Activated CD4-positive, alpha-beta T cell treated with anti-CD3 and anti-CD28 coated beads, Interleukin-2, amount 50 U/mL, for 24 hours (primary cell): Measurements from ENCODE around the gene NFILZ.
A peak's percentile ranks its signal among the peaks of the same experiment; 100 is the strongest.

ENCODE experiments used
- DNase-seq, 2 donors: peaks; one replicate each; pipeline ENCODE4 v3.0.0-alpha.2; 2020; ENCODE audit warnings: low read depth in 1 of 2, low spot score in 1 of 2

The NFILZ gene

DNA sequence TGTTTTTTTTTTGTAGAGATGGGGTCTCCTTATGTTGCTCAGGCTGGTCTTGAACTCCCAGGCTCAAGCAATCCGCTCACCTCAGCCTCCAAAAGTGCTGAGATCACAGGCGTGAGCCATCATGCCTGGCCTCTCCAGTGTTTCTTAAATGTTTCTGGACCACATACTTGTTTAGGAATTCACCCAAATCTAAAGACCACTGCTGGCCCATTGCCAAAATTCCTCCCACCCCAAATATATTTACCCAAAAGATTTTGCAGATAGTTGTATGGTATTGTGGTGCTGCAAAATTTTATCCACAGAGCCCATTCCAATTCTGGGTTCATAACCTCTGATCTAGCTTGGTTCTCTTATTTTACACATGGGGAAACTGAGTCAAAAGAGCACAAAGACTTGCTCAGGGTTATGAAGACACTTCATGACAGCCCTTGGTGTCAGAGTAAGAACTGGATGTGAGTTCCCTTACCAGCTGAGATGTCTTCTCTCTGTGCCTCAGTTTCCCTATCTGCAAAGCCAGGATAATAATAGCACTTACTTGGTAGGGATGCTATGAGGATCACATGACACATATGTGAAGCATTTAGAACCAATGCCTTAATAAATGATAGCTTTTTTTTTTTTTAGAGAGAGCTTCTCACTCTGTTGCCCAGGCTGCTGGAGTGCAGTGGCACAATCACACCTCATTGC, 10.9 kb downstream of the NFILZ start:
- DNase-seq, result no peak

DNA sequence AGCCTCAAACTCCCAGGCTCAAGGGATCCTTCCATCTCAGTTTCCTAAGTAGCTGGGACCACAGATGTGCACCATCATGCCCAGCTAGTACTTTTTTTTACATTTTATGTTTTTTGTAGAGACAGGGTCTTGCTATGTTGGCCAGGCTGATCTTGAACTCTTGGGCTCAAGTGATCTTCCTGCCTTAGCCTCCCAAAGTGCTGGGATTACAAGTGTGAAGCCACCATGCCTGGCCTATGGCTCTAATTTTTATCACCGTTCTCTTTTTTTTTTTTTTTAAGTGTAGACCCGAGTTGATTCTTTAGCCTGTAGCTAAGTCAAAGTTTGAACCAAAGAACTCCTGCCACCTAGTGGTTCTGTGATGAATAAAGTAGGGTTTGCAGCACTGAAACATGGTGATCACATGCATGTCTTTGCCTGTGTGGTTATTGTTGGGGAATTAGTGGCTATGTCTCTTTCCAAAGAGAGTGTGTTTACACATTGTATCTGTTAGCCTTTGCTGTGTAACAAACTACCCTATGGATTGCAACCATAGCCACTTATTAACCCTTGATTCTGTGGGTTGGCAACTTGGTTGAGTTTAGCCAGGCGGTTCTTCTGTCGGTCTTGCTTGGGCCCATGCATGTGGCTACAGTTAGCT, 11.6 kb downstream of the NFILZ start:
- DNase-seq, result peak in 1 of 2 donors; percentile 24

DNA sequence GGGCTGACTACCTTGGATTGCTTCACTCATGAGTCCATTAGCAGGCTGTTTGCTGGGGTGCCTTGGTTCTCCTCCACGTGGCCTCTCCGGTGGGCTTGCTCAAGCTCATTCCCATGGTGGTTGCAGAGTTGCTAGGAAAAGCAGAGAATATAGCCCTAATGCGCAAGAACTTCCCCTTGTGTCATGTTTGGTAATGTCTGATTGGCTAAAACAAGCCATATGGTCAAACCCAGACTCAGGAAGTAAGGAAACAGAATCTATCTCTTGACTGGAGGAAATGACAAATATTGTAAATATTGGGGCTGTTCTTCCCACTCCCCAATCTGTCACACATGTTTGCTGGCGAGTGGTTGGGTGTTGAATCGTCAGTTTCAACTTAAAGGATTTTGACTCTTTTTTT, 12.1 kb downstream of the NFILZ start:
- no peak for DNase-seq

DNA sequence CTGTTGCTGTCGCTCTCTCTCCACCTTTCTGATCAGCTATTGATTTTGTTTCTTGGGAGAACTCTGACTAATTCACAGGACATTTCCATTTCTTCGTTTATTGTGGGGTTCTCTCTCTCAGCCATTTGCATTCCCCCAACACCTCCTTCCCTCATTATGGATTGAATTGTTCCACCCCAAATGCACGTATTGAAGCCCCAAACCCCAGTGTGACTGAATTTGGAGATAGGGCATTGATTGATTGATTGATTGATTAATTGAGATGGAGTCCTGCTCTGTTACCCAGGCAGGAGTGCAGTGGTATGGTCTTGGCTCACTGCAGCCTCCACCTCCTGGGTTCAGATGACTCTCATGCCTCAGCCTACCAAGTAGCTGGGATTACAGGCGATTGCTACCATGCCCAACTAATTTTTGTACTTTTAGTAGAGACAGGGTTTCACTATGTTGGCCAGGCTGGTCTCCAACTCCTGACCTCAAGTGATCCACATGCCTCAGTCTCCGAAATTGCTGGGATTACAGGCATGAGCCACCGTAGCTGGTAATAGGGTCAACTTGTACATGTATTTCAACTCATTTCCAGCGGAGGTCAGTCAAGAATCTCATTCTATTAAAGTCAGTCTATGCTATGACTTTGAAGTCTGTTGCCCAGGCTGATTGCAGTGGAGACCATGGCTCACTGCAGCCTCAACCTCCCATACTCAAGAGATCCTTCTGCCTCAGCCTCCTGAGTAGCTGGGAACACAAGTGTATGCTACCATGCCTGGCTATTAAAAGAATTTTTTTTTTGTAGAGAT, 13.6 kb downstream of the NFILZ start:
- no peak for DNase-seq

DNA sequence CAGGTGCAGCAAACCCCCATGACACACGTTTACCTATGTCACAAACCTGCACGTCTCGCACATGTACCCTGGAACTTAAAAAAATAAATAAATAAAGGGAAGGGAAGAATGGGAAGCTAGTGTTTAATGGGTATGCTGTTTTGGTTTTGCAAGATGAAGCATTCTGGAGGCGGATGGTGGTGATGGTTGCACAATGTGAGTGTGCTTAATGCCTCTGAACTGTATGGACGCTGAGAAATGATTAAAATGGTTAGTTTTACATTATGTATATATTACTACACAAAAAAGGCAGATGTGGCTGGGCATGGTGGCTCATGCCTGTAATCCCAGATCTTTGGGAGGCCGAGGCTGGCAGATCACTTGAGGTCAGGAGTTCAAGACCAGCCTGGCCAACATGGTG, 17.8 kb downstream of the NFILZ start:
- no peak for DNase-seq

DNA sequence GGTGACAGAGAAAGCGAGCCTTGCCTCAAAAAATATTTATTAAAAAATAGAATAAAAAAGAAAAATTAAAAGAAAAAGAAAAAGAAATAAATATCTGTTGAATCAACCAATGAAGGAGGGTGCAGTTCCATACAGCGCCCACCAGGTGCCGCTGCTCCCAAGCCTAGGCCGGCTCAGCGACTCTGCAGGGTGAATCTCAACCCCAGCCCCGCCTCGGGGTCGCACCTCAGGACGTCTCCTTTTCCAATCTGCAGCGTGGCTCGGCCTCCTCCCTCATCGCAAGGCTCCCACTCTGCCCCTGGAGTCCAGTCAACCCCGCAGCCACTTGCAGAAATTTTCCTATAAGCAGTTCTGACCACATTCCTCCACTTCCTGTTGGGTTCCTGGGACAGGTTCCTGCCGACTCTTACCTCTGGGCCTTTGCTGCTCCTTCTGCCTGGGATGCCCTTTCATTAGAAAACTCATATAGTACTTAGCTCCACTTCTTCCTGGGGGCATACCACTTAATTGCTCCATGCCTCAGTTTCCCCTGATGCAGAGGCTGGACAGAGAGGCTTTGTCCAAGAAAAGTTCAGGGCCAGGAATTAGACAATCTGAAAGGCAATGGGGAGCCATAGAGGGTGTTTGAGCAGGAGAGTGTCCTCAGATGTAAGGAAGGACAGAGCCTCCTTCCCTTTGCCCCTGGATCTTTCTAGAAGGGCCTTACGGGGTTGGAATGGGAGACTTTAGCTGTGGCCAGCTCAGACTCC, 24.3 kb downstream of the NFILZ start:
- peak; percentile 52 to 54 for DNase-seq

DNA sequence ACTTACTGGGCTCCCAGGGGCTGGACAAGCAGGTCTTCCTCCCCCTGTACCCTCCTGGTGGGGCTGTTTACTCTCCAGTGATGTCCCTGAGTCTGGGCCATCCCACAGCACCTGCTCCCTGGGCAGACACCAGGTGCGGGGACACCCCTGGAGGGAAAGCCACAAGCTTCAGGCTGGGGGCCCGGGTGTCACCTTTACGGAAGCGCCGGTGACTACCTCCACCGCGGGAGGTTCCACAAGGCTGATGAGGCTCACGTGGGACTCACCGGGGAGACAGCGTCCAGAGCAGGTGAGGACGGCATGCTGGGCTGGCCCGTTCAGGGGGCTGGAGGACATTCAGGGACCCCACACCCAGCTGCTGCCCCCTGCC, 24.9 kb downstream of the NFILZ start:
- no peak for DNase-seq

DNA sequence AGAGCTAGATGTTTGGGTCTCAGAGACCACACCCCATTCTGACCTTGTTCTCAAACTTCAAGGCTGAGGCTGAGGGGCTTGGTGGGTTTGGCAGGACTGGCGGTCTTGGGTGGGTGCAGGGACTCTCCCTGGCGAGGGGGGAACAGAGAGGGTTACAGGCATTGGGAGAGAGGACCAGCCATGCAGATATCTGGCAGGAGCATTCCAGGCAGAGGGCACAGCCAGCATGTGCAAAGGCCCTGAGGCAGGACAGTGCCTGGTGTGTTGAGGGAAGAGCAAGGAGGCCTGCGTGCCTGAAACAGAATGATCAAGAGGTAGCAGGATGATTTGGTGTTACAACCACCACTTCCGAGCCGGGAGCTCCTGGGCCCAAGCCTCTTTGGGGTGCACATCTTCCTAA, 27.4 kb downstream of the NFILZ start:
- no peak for DNase-seq

DNA sequence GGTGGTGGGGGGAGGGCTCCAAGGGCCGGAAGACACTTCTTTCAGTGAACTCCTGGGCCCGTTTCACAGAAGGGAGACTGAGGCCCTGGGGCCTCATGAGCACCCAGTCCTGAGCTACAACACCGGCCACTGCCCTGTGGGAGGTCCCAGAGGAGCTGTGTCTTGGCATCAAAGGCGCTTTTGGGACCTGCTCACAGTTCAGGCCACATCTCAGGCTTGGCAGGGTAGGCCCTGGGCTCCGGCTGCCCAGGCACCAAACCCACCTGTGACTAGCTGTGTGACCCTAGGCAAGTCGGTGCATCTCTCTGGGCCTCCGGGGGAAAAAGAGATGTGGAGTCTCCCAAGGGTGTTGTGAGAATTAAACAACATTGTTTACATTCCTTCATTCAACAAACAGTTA, 29.5 kb downstream of the NFILZ start:
- DNase-seq, result no peak

DNA sequence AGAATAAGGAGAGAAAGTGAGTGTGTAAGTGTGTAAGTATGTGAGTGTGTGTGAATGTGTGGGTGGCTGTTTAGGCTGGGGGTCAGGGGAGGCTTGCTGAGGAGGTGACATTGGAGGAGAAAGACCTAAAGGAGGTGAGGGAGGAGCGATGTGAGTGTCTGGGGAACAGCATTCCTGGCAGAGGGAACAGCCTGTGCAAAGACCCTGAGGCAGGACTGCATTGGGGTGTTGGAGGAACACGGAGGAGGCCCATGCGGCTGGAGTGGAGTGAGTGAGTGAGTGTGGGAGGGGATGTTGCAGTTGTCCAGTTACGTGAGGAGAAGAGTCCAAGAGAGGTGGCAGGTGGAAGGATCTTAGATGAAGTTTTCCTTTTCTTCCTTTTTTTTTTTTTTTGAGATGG, 31.8 kb downstream of the NFILZ start:
- DNase-seq, result no peak

DNA sequence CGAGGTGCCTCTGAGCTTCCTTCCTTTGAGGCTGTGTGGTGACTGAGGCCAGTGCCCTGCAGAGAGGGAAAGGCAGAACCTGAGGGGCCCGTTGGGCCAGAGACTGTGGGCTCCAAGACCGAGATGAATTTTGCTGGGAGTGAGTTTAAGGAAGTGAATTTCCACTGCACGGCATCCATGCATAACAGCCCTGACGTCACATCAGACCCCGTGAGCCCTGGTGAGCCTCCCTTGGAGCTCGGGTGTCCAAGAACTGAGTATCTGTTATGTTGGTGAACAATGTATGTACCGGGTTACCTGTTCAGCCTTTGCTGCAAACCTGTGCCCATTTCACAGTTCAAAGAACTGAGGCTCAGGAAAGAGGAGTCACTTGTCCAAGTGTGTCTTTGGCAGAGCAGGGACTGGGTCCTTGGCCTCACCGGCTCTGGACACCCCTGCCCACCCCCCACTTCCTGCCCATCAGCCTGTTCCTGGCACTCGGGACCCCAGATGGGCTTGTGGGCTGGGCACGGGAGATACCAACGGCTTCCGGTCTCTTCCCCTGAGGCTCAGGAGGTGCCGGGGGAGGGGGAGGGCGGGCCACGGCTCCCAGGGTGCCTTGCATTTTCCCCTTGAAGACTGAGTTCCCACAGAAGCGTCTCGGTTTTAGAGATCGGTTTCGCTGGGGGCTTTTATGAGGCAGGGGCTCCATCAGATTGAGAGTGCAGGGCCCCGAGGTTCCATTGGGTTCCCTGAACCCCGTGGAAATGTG, 33.7 kb downstream of the NFILZ start:
- no peak for DNase-seq

DNA sequence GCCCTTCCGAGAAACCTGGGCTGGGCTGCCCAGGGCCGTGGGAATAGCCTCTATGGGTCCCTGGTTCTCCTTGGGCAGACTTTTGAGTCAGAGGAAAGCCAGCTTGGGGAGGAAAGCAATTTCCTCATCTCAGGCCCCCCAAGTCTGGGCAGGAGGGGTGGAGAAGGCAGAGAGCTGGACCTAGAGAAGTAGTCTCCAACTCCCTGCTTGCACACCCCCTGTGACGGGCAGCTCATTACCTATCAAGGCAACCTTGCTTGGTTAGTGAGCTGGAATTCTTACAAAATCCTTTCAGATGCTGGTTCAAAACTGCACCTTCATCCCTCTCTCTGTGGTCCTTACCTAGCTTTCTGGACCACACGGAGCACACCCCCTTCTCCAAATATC, 34.2 kb downstream of the NFILZ start:
- DNase-seq, result no peak

DNA sequence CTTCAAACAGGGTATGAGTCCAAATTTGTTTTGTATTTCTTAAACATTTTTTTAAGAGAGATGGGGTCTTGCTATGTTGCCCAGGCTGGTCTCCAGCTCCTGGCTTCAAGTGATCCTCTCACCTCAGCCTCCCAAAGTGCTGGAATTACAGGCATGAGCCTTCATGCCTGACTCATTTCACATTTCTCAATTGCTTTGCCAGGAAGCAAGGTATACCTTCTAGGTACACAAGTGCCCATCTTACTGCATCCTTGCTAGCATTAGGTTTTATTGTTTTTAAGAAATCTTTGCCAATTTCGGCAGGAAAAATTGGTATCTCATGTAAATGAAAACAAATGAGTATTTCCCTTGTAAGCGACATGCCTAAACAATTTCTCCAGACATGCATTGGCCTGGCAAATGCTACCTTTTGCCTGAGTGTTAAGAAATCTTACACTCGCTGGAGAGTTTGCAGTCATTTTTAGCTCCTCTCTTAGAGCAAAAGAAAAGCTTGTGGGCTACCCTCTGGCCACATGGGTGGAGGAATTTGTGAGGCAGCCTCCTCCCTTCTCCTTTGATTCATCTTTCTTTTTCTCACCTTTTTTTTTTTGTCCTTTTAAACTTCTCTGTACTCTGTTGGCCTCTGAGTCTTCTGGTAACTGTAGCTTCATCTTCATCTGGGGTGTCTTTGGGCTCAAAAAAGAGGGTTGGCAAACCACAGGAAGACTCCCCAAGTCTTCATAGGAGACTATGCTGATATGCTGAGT, 35.2 kb downstream of the NFILZ start:
- DNase-seq, result no peak

DNA sequence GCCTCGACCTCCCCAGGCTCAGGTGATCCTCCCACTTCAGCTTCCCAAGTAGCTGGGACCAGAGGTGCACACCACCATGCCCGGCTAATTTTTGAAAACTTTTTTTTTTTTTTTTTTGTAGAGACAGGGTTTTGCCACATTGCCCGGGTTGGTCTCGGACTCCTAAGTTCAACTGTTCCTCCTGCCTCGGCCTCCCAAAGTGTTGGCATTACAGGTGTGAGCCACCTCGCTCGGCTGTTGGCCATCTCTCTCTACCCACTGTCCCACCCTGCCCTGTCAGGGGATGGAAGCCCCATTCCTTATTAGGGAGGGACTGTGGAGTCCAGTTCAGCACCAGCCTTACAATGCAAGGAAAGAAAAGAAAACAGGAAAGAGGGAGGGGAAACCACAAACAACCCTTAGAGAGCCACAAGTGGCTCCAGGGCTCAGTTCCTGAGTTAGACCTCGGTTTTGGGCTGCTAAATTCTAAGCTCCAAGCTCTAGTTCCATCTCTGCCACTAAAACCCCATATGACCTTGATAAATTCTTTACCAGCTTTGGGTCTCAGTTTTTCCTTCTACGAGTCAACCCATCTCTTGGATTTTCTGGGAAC, 36.5 kb downstream of the NFILZ start:
- DNase-seq, result no peak

DNA sequence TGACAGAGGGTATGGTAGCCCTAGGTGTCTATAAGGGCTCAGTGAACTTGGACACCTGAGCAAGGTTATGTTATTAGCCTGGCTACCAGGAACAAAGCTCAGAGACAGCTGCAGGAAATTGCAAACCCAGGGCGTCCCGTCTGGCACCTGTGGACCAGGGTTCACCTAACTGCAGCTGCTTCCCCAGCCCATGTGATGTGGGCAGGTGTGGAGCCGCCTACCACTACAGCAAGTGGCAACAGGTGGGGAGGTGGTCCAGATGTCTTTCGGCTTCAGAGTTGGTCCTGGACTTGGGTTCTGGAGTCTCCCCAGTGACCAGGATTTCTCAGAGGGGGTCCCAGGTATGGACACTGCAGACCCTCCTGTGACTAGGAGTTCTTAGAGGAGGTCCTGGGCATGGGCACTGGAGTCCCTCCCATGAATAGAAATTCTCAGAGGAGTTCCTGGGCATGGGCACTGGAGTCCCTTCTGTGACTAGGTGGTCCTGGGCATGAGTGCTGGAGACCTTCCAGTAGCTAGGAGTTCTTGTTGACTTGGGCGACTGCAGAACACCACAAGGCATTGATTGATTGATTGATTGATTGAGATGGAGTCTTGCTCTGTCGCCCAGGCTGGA, 43.0 kb downstream of the NFILZ start:
- DNase-seq, result no peak

DNA sequence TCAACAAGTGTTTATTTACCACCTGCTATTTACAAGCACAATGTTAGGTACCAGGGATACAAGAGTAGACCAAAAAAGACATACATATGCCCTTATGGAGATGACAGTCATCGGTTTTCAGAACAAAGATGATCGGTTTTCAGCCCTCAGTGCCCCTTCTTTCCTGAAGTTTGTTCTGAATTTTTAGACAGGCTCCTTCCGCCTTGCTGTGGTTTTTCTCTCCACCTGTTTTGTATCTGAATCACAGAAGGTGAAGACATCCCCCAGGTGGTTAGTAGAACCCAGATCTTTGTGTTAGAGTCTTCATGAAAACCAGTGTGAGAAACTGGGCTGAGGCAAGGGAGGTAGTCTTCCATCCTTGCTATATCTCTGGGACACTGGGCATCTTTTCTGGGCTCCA, 44.6 kb downstream of the NFILZ start:
- DNase-seq, result no peak

DNA sequence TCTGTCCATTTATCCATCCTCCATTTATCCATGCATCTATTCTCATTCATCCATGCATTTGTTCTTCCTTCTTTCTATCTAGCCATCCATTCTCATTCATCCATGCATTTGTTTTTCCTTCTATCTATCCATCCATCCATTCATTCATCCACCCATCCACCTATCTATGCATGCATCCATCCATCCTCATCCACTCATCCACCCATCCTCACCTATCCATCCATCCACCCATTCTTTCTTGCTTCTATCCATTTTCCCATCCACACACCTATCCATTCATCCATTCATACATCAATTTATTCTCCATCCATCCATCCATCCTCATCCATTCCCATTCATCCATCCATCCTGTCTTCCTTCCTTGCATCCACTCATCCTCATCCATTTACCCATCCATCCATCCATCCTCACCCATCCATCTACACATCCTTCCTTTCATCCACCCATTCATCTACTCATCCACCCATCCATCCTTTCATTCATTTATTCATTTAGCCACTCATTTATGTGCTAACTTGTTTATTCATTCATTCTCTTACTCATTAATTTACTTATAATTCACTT, 47.9 kb downstream of the NFILZ start:
- DNase-seq, result no peak
